ENCODE data around the gene LYRM7.

- TF ChIP-seq POLR2AphosphoS5 (IDR thresholded peaks at IDR 0.05), result no peak
- TF ChIP-seq CTCF (IDR thresholded peaks at IDR 0.05), result no peak
- TF ChIP-seq POLR2A (IDR thresholded peaks at IDR 0.05), result no peak
Observed at GRCh38 chr5:131185523-131186104, 14.9 kb downstream of the LYRM7 start.
